ENCODE results near the gene NCBP3.

DNA sequence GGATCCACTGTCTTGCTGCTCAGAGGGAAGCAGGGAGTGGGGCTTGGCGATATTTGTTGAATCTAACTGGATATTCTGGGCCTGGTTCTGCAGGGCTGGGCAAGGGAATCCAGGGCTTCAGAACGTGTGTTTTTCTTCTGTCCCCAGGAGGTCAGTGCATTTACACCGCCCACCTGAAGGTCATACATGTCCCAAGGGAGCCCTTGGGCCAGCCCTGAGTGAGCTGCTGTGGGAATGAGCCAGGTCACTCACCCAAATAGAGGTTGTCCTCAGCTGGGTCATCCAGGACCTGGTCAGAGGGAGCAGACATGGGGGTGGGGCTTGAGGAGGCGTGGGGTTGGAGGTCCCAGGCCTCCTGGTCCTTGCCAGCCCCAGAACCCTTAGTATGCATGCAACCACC is 36.2 kb upstream of the NCBP3 start:
- no peak for TF ChIP-seq EZH2 (IDR thresholded peaks at IDR 0.05; ENCODE audit: borderline replicate concordance, low read depth, low read length, severe bottlenecking)
- TF ChIP-seq, protein P1, sequence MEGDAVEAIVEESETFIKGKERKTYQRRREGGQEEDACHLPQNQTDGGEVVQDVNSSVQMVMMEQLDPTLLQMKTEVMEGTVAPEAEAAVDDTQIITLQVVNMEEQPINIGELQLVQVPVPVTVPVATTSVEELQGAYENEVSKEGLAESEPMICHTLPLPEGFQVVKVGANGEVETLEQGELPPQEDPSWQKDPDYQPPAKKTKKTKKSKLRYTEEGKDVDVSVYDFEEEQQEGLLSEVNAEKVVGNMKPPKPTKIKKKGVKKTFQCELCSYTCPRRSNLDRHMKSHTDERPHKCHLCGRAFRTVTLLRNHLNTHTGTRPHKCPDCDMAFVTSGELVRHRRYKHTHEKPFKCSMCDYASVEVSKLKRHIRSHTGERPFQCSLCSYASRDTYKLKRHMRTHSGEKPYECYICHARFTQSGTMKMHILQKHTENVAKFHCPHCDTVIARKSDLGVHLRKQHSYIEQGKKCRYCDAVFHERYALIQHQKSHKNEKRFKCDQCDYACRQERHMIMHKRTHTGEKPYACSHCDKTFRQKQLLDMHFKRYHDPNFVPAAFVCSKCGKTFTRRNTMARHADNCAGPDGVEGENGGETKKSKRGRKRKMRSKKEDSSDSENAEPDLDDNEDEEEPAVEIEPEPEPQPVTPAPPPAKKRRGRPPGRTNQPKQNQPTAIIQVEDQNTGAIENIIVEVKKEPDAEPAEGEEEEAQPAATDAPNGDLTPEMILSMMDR (IDR thresholded peaks at IDR 0.05; ENCODE audit: borderline replicate concordance, extremely low read depth, low read length, poor library complexity, severe bottlenecking): no peak

Measured in DND-41 (cell line).